Measurements from ENCODE around the gene DHRS7C.

DNA sequence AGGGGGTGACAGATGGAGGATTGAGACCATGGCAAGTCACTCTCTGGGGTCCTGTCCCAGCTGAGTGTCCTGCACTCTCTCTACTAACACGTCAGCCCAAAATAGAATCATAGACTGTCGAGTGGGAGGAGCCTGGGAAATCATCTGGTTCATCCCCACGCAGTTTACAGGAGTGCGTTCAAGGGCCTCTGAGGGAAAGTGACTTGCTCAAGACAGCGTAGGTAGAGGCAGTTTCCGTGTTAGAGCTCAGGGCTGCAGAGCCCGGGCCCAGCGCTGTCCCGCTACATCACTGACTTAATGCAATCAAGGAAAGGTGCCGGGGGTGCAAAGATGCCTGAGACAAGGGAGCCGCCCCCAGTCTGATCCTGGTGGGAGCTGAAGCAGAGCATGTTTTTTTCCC lies 20.1 kb upstream of the DHRS7C start:
- TF ChIP-seq, protein P1, sequence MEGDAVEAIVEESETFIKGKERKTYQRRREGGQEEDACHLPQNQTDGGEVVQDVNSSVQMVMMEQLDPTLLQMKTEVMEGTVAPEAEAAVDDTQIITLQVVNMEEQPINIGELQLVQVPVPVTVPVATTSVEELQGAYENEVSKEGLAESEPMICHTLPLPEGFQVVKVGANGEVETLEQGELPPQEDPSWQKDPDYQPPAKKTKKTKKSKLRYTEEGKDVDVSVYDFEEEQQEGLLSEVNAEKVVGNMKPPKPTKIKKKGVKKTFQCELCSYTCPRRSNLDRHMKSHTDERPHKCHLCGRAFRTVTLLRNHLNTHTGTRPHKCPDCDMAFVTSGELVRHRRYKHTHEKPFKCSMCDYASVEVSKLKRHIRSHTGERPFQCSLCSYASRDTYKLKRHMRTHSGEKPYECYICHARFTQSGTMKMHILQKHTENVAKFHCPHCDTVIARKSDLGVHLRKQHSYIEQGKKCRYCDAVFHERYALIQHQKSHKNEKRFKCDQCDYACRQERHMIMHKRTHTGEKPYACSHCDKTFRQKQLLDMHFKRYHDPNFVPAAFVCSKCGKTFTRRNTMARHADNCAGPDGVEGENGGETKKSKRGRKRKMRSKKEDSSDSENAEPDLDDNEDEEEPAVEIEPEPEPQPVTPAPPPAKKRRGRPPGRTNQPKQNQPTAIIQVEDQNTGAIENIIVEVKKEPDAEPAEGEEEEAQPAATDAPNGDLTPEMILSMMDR (conservative IDR thresholded peaks at IDR 0.05): no peak
- TF ChIP-seq ZFX (IDR thresholded peaks at IDR 0.05): no peak
